ENCODE measurements around the gene HELLS.
"Not testable (repeated sequence)": the region's sequence is repeated elsewhere in the genome, so short reads cannot be mapped to it uniquely, and the experiment has no call there.

HELLS gene

GRCh38 chr10:94614558-94614957, 69.0 kb downstream of the HELLS start:
- DNase-seq: no peak

- no peak for DNase-seq
Observed at GRCh38 chr10:94617389-94617944, 71.9 kb downstream of the HELLS start.

GRCh38 chr10:94622666-94623205, 77.1 kb downstream of the HELLS start:
- DNase-seq: no peak

GRCh38 chr10:94623572-94623971, 78.0 kb downstream of the HELLS start:
- DNase-seq: no peak

GRCh38 chr10:94626476-94626875, 80.9 kb downstream of the HELLS start:
- no peak for DNase-seq

GRCh38 chr10:94627511-94627910, 81.9 kb downstream of the HELLS start:
- DNase-seq: no peak

GRCh38 chr10:94630017-94630688, 84.6 kb downstream of the HELLS start:
- peak; percentile 0 to 16 for DNase-seq

GRCh38 chr10:94631077-94631875, 85.7 kb downstream of the HELLS start:
- DNase-seq: no peak

GRCh38 chr10:94632954-94633353, 87.4 kb downstream of the HELLS start:
- no peak for DNase-seq

GRCh38 chr10:94638097-94638496, 92.5 kb downstream of the HELLS start:
- not testable (repeated sequence) for DNase-seq

- no peak for DNase-seq
Observed at GRCh38 chr10:94639902-94640301, 94.3 kb downstream of the HELLS start.

GRCh38 chr10:94640562-94640961, 95.0 kb downstream of the HELLS start:
- no peak for DNase-seq

- DNase-seq: no peak
Observed at GRCh38 chr10:94641480-94641879, 95.9 kb downstream of the HELLS start.

GRCh38 chr10:94644352-94644751, 98.8 kb downstream of the HELLS start:
- DNase-seq: no peak

GRCh38 chr10:94645285-94645684, 99.7 kb downstream of the HELLS start:
- DNase-seq: no peak
